Lower leg skin (tissue), 4 donors: ENCODE measurements around the gene CACNA1S. TPM values are rescaled to one million over a fixed set of nuclear protein-coding genes. Genes with fewer than 3 reads are reported as not detected.

Experiments used
- DNase-seq, 2 donors: peaks; one replicate each; pipeline ENCODE4 v3.0.0-alpha.2; 2019; ENCODE audit warnings: low spot score in 2 of 2
- H3K4me3 ChIP-seq: fragments of 200-600 bp; sonication (generic); 2 replicates; pipeline ENCODE4 v1.5.1; 2017; ENCODE audit warnings: mild to moderate bottlenecking, low read depth; ENCODE audit not compliant: poor library complexity, severe bottlenecking
- POLR2A ChIP-seq, 2 donors: fragments of 450-650 bp; IDR thresholded peaks; one replicate each; pipeline ENCODE4 v1.6.1; 2016 to 2017; ENCODE audit warnings: antibody characterized with exemption in 2 of 2, mild to moderate bottlenecking in 1 of 2, moderate library complexity in 1 of 2
- WGBS, 2 donors: methylation state at CpG; one replicate each; pipeline ENCODE4 v1.1.5; 2018; 5-methylcytosine and 5-hydroxymethylcytosine counted together
- intact Hi-C: fragments of 100-400 bp; cut with DNase I; formaldehyde crosslinking; loops from one replicate; pipeline ENCODE4 v1.15.0; 2023; ENCODE audit warnings: low total_unique reads
- total RNA-seq, 4 donors: library from RNA; depleted of rRNA; stranded (reverse); fragments of >200 nt; gene quantifications; one replicate each; pipeline ENCODE4 v1.1.0, GENCODE V29; 2016
- TF ChIP-seq, protein P1 (sequence below), 3 donors: fragments of 450-650 bp; IDR thresholded peaks; one replicate each; pipeline ENCODE4 v1.5.1; 2016; ENCODE audit warnings: antibody characterized with exemption in 3 of 3, mild to moderate bottlenecking in 3 of 3, moderate library complexity in 2 of 3

CACNA1S gene
- total RNA-seq, 4 donors from 2014 or later, result 0.04 TPM; not detected in 3

DNA sequence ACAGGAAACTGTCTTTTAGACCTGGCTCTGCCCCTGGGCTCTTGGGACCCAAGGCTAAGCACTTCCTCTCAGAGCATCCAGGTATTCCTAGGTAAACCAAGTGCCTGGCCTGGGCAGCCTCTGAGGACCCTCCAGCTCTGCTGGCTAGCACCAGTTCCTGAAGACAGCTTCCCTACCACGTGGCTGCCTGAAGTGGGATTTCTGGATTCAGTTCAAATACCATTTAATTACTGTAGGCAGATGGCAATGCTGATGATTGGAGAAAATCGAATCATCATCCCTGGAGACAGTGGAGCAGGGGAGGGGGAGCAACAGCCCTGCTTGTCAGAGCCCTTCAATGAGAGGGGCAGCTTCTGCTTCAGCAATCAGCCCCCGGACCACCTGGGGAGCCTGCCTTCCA lies 100.6 kb downstream of the CACNA1S start:
- WGBS, 2 donors, result 61 to 73% methylated on average over 3 of the region's 3 CpGs
- no peak overlapping the region for H3K4me3 ChIP-seq
- intact Hi-C loops, result no loop called here
- DNase-seq, result no peak
- no peak for TF ChIP-seq POLR2A (IDR thresholded peaks at IDR 0.05)
- TF ChIP-seq, protein P1, sequence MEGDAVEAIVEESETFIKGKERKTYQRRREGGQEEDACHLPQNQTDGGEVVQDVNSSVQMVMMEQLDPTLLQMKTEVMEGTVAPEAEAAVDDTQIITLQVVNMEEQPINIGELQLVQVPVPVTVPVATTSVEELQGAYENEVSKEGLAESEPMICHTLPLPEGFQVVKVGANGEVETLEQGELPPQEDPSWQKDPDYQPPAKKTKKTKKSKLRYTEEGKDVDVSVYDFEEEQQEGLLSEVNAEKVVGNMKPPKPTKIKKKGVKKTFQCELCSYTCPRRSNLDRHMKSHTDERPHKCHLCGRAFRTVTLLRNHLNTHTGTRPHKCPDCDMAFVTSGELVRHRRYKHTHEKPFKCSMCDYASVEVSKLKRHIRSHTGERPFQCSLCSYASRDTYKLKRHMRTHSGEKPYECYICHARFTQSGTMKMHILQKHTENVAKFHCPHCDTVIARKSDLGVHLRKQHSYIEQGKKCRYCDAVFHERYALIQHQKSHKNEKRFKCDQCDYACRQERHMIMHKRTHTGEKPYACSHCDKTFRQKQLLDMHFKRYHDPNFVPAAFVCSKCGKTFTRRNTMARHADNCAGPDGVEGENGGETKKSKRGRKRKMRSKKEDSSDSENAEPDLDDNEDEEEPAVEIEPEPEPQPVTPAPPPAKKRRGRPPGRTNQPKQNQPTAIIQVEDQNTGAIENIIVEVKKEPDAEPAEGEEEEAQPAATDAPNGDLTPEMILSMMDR (IDR thresholded peaks at IDR 0.05), result no peak

DNA sequence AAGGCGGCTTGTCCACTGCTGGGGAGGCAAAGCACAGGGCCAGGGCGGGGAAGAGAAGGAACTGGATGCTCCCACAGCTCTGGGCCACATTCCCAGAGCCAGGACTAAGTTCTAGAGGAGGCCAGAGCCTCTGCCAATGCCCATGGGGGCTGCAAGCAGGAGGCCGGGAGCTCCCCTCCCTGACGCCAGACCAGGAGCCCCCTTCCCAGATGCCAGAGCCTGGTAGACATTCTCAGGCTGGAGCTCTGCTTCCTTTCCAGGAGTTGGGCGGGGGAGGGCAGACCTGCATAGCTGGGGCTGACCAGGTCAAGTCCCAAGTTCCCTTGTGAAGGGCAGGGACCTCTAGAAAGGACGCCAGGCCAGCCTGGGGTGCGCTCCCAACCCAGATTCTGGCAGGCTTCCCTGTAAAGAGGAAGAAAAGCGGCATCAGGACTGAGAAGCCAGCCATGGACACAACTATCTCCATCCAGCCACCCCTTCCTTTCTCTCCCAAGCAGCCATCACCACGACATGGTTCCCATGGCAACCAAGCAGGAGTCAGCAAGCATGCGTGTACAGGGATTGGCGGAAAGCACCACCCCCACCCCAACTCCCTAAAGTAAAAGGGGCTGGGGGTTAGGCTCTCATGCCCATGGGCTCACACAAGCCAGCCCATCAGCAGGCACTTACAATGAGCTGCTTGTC lies 102.1 kb downstream of the CACNA1S start:
- TF ChIP-seq, protein P1 (IDR thresholded peaks at IDR 0.05), result no peak
- TF ChIP-seq POLR2A (IDR thresholded peaks at IDR 0.05), result no peak
- intact Hi-C loops, result no loop called here
- no peak for DNase-seq
- no peak overlapping the region for H3K4me3 ChIP-seq
- WGBS, 2 donors, result 87 to 89% methylated on average over 10 of the region's 11 CpGs

GRCh38 chr1:201008666-201009360 lies 103.4 kb downstream of the CACNA1S start:
- DNase-seq, result no peak
- TF ChIP-seq, protein P1 (IDR thresholded peaks at IDR 0.05), result no peak
- no peak for TF ChIP-seq POLR2A (IDR thresholded peaks at IDR 0.05)
- intact Hi-C loops, result no loop called here
- H3K4me3 ChIP-seq, result no peak overlapping the region
- WGBS, 2 donors, result 92 to 93% methylated on average over 21 to 22 of the region's 22 CpGs

DNA sequence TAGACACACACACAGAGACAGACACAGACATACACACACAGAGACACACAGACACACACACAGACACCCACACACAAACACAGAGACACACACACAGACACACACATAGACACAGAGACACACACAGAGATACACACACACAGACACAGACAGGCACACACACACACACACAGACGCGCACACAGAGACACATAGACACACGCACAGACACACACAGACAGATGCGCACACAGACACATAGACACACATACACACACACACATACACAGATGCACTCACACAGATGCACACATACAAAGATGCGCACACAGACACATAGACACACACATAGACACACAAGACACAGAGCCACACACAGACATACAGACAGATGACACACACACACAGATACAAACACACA lies 104.7 kb downstream of the CACNA1S start:
- H3K4me3 ChIP-seq, result no peak overlapping the region
- 83 to 94% methylated on average over 5 of the region's 5 CpGs for WGBS, 2 donors
- intact Hi-C loops, result no loop called here
- no peak for DNase-seq
- TF ChIP-seq, protein P1 (IDR thresholded peaks at IDR 0.05), result no peak
- TF ChIP-seq POLR2A (IDR thresholded peaks at IDR 0.05), result no peak

GRCh38 chr1:201006450-201006849 lies 105.8 kb downstream of the CACNA1S start:
- H3K4me3 ChIP-seq, result no peak overlapping the region
- 39 to 48% methylated on average over 2 of the region's 2 CpGs for WGBS, 2 donors
- no peak for TF ChIP-seq POLR2A (IDR thresholded peaks at IDR 0.05)
- TF ChIP-seq, protein P1 (IDR thresholded peaks at IDR 0.05), result no peak
- DNase-seq, result no peak
- intact Hi-C loops, result no loop called here
